ENCODE data around the gene ALS2.

The ALS2 gene

DNA sequence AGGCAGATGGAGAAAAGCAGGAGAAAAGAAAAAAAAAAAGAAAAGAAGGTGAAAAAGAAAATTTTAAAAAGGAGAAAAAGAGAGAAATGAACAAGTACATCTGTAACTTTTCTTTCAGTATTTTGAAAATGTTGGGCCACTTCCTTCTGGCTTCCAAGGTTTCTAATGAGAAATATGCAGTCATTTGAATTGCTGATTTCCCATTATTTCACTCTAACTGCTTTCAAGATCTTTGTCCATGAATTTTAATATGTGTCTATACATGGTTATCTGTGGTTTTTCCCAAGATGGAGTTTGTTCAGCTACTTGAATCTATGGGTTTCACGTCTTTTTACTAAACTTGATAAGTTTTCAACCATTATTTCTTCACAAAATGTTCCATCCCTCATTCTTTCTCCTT is 68.0 kb downstream of the ALS2 start:
- CTCF ChIA-PET: no interaction called here

DNA sequence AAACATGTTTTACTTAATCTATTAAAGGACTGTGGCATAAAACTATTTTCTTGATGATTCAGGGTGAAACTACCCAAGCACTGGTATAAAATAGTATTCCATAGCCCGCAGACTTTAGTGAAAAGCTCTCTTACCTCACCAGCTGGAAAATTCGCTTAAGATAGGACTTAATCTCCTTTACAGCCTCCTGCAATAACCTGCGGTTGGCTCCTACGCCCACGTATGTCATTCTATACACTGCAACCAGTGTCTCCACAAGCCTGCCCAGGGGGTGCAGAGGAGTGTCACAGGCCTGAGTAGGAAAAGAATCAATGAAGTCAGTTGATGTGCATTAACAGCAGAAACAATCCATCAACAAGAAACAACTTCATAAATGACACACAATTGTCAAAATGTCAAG is 71.0 kb downstream of the ALS2 start:
- TF ChIP-seq, protein P1, sequence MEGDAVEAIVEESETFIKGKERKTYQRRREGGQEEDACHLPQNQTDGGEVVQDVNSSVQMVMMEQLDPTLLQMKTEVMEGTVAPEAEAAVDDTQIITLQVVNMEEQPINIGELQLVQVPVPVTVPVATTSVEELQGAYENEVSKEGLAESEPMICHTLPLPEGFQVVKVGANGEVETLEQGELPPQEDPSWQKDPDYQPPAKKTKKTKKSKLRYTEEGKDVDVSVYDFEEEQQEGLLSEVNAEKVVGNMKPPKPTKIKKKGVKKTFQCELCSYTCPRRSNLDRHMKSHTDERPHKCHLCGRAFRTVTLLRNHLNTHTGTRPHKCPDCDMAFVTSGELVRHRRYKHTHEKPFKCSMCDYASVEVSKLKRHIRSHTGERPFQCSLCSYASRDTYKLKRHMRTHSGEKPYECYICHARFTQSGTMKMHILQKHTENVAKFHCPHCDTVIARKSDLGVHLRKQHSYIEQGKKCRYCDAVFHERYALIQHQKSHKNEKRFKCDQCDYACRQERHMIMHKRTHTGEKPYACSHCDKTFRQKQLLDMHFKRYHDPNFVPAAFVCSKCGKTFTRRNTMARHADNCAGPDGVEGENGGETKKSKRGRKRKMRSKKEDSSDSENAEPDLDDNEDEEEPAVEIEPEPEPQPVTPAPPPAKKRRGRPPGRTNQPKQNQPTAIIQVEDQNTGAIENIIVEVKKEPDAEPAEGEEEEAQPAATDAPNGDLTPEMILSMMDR (conservative IDR thresholded peaks at IDR 0.05; ENCODE audit: low read depth): no peak
- POLR2A ChIA-PET (ENCODE audit: low non-redundant PET): no interaction called here

More for the DNA sequence above, 68.0 kb downstream of the ALS2 start:
- TF ChIP-seq, protein P1 (conservative IDR thresholded peaks at IDR 0.05; ENCODE audit: low read depth): no peak
- POLR2A ChIA-PET (ENCODE audit: low non-redundant PET): no interaction called here
- no peak for DNase-seq (ENCODE audit: low spot score)
- no peak overlapping the region for H3K27ac ChIP-seq

DNA sequence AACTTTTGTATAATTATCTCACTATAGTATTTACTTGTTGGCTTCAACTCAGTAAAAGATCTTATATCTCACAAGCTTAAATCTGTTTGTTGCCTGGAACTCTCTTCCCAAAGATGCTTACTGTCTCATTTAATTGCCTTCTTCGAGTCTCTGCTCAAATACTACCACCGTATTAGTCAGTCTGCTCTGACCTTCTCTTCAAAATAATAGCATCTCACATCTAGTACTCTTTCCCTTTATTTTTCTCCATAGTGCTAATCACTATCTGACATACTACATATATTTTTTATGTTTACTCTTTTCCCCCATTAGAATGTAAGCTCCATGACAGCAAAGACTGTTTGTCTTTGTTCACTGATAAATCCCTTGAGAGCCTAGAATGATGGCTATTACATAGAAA is 71.7 kb downstream of the ALS2 start:
- DNase-seq (ENCODE audit: low spot score): no peak
- ChIA-PET CTCF (no interaction called here), POLR2A (ENCODE audit: low non-redundant PET) (no interaction called here)
- TF ChIP-seq, protein P1 (conservative IDR thresholded peaks at IDR 0.05; ENCODE audit: low read depth): no peak
- H3K27ac ChIP-seq: no peak overlapping the region

More for the DNA sequence above, 71.0 kb downstream of the ALS2 start:
- H3K27ac ChIP-seq: no peak overlapping the region
- no peak for DNase-seq (ENCODE audit: low spot score)
- CTCF ChIA-PET: no interaction called here

DNA sequence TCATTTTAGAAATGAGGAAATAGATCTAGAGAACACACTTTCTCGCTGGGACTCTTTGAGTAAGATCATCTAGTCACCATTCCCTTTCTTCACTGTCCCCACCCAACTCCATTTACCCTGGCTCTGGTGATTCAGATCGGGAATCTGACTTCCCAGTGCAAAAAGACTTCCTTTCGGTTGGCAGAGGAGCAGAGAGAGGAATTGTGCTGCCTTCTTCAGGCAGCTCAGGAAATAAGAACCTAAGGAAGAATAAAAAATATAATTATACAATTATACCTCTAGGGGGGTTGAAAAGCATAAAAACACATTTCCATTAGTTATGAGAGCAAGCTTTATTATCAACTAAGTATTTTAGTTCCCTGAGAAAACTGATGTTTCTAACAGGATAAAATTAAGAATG is 73.0 kb downstream of the ALS2 start:
- DNase-seq (ENCODE audit: low spot score): no peak
- ChIA-PET POLR2A (ENCODE audit: low non-redundant PET) (no interaction called here), CTCF (no interaction called here)
- no peak overlapping the region for H3K27ac ChIP-seq
- TF ChIP-seq, protein P1 (conservative IDR thresholded peaks at IDR 0.05; ENCODE audit: low read depth): no peak

DNA sequence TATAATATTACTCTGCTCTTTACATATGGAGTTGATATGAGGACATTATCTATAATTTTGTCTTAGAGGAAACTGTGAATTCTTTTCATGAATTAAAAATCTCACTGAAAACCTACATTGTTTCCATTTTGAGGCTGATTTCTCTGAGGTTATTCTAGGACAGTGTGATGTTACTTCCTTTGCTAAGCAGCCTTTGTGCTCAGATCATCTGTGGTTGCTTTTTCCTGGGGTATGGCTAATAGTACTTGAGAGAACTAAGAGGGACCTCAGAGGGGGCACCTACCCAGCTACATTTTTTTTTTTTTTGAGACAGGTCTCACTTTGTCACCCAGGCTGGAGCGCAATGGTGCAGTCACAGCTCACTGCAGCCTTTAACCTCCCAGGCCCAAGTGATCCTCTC is 73.6 kb downstream of the ALS2 start:
- ChIA-PET POLR2A (ENCODE audit: low non-redundant PET) (no interaction called here), CTCF (no interaction called here)
- no peak for DNase-seq (ENCODE audit: low spot score)
- TF ChIP-seq, protein P1 (conservative IDR thresholded peaks at IDR 0.05; ENCODE audit: low read depth): no peak
- no peak overlapping the region for H3K27ac ChIP-seq

DNA sequence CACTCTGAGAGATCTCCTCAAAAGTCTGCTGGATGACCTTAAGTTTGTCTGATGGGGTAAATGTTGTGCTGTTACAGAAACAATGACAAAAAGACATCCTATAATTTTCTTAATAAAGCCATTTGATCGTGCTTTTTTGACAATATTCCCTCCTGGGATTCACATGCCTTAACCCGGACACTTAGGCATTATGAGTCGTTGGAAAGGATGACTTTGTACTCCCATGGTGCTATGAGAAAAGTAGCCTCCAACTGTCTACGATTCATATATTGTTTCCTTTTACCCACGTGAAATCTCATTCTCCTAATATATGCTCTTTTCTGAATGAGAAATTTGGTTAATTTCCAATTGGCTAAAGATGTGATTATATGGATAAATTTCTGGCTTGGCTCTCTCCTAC is 76.2 kb downstream of the ALS2 start:
- ChIA-PET CTCF (no interaction called here), POLR2A (ENCODE audit: low non-redundant PET) (no interaction called here)
- TF ChIP-seq, protein P1 (conservative IDR thresholded peaks at IDR 0.05; ENCODE audit: low read depth): no peak
- no peak overlapping the region for H3K27ac ChIP-seq
- DNase-seq (ENCODE audit: low spot score): no peak

DNA sequence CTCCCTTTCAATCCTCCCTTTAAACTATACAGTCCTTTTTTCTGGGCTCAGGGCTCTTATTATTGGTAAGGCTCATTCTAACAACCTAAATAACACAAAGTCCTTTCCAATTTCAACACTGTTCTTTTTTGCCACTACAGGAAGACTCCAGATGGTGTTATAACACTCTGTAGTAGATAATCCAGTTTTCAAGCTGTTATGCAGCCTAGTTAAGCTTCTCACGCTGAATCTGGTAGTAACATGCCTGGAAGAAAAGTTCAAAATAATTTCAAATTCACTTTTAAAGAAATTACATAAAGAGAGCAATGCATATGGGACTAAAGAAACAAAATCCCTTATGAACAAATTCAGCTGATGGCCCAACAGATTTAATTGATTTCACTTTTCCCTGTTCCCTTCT is 79.1 kb downstream of the ALS2 start:
- TF ChIP-seq, protein P1 (conservative IDR thresholded peaks at IDR 0.05; ENCODE audit: low read depth): no peak
- DNase-seq (ENCODE audit: low spot score): no peak
- ChIA-PET CTCF (no interaction called here), POLR2A (ENCODE audit: low non-redundant PET) (no interaction called here)
- H3K27ac ChIP-seq: no peak overlapping the region

All from RWPE1 (cell line).